CD4-positive, alpha-beta T cell treated with Interleukin-2 at 100 ng/mL for 4 hours (primary cell): ENCODE results near the gene SOX3.

Experiments
- DNase-seq: peaks from one replicate; pipeline ENCODE4 v3.0.0-alpha.2; 2020; ENCODE audit warnings: low spot score

The SOX3 gene

GRCh38 chrX:140504371-140505324 is at the start of gene SOX3:
Gene SOX3, minus strand, starts transcription at chrX:140505069. Its CDS starts 9 bp downstream, at chrX:140505060.
- no peak for DNase-seq

GRCh38 chrX:140548985-140549384 is 44.1 kb upstream of the SOX3 start:
- DNase-seq, result no peak

GRCh38 chrX:140526171-140526570 is 21.3 kb upstream of the SOX3 start:
- no peak for DNase-seq

- no peak for DNase-seq
These were observed 20.6 kb upstream of the SOX3 start for GRCh38 chrX:140525448-140525847.

GRCh38 chrX:140524556-140524955 is 19.7 kb upstream of the SOX3 start:
- no peak for DNase-seq

GRCh38 chrX:140521393-140521792 is 16.5 kb upstream of the SOX3 start:
- no peak for DNase-seq

- no peak for DNase-seq
These were observed 9.7 kb upstream of the SOX3 start for GRCh38 chrX:140514554-140514953.

- DNase-seq, result no peak
These were observed 6.0 kb upstream of the SOX3 start for GRCh38 chrX:140510895-140511295.

- DNase-seq, result no peak
These were observed 5.4 kb upstream of the SOX3 start for GRCh38 chrX:140510306-140510676.

GRCh38 chrX:140509468-140510305 is 4.8 kb upstream of the SOX3 start:
- no peak for DNase-seq

- no peak for DNase-seq
These were observed 4.1 kb upstream of the SOX3 start for GRCh38 chrX:140508958-140509357.

GRCh38 chrX:140507982-140508305 is 3.1 kb upstream of the SOX3 start:
- no peak for DNase-seq

- DNase-seq, result no peak
These were observed 2.5 kb upstream of the SOX3 start for GRCh38 chrX:140507223-140507981.

GRCh38 chrX:140505421-140506337 is 810 bp upstream of the SOX3 start:
- no peak for DNase-seq

- DNase-seq, result no peak
These were observed 1.0 kb downstream of the SOX3 start for GRCh38 chrX:140503714-140504351.

- DNase-seq, result no peak
These were observed 1.6 kb downstream of the SOX3 start for GRCh38 chrX:140503238-140503601.

- no peak for DNase-seq
These were observed 2.2 kb downstream of the SOX3 start for GRCh38 chrX:140502491-140503237.

GRCh38 chrX:140501940-140502468 is 2.9 kb downstream of the SOX3 start:
- no peak for DNase-seq

GRCh38 chrX:140501321-140501720 is 3.5 kb downstream of the SOX3 start:
- DNase-seq, result no peak

- no peak for DNase-seq
These were observed 4.4 kb downstream of the SOX3 start for GRCh38 chrX:140500441-140500840.
